Panc1 (cell line): ENCODE measurements around the gene SUPT16H. TPM values are rescaled to one million over a fixed set of nuclear protein-coding genes. Genes with fewer than 3 reads are reported as not detected.

Experiments used
- ATAC-seq: fragments of 200-7000 bp; cut with Tn5 transposase; 2 replicates; pipeline ENCODE4 v1.9.1; 2020; ENCODE audit warnings: mild to moderate bottlenecking, moderate library complexity
- BruUV-seq: library from RNA; stranded (reverse); fragments of 400-500 nt; replicated peaks from 2 replicates; lab custom pipeline; 2021; lab: Mats Ljungman, UMichigan
- CTCF ChIA-PET: fragments of 300-600 bp; sonication (Branson Sonifier 250); formaldehyde crosslinking; loops from one replicate; lab custom pipeline; 2022; ENCODE audit warnings: antibody characterized with exemption; lab: Charles Lee
- POLR2A ChIA-PET: fragments of 300-600 bp; sonication (Branson Sonifier 250); formaldehyde crosslinking; loops from one replicate; lab custom pipeline; 2022; ENCODE audit warnings: antibody characterized with exemption; lab: Charles Lee
- DNase-seq: peaks from one replicate; pipeline ENCODE4 v3.0.0-alpha.2; 2010; ENCODE audit warnings: low read depth, low spot score
- H3K27ac ChIP-seq: 2 replicates; pipeline ENCODE4 v1.5.1; 2011; ENCODE audit warnings: mild to moderate bottlenecking, low read length, inconsistent platforms
- H3K27me3 ChIP-seq: fragments of 200-500 bp; sonication (Bioruptor generic); 2 replicates; pipeline ENCODE4 v1.6.0; 2014; ENCODE audit warnings: low read length, inconsistent platforms; ENCODE audit not compliant: control insufficient read depth, insufficient read depth
- H3K36me3 ChIP-seq: fragments of 200-500 bp; sonication (Bioruptor generic); 2 replicates; pipeline ENCODE4 v1.5.1; 2014; ENCODE audit warnings: inconsistent platforms, mild to moderate bottlenecking, low read length, moderate library complexity; ENCODE audit not compliant: control insufficient read depth, insufficient read depth
- H3K4me1 ChIP-seq: 2 replicates; pipeline ENCODE4 v1.5.1; 2011; ENCODE audit warnings: inconsistent platforms, mild to moderate bottlenecking, low read length, moderate library complexity; ENCODE audit not compliant: control insufficient read depth, insufficient read depth
- H3K4me3 ChIP-seq, 2 experiments: 2 replicates each; pipeline ENCODE4 v1.5.1; 2011 to 2012; ENCODE audit warnings: low read depth in 2 of 2, low read length in 2 of 2, mild to moderate bottlenecking in 2 of 2, inconsistent platforms in 1 of 2, moderate library complexity in 1 of 2
- H3K9me3 ChIP-seq: fragments of 200-500 bp; sonication (Bioruptor generic); 2 replicates; pipeline ENCODE4 v1.5.1; 2014; ENCODE audit warnings: low read depth, mild to moderate bottlenecking, inconsistent platforms, low read length, moderate library complexity; ENCODE audit not compliant: control insufficient read depth, insufficient read depth
- CTCF ChIP-seq: fragments of 450-650 bp; IDR thresholded peaks from 2 replicates; pipeline ENCODE4 v1.5.1; 2017; ENCODE audit warnings: mild to moderate bottlenecking
- POLR2AphosphoS5 ChIP-seq: IDR thresholded peaks from 2 replicates; pipeline ENCODE4 v1.6.1; 2012; ENCODE audit warnings: mild to moderate bottlenecking, low read depth, low read length, moderate library complexity
- SIN3A ChIP-seq: IDR thresholded peaks from 2 replicates; pipeline ENCODE4 v1.6.1; 2012; ENCODE audit warnings: low read depth, mild to moderate bottlenecking, low read length, moderate library complexity, borderline replicate concordance; ENCODE audit not compliant: insufficient read depth
- TCF7L2 ChIP-seq: IDR thresholded peaks from 2 replicates; pipeline ENCODE4 v1.6.1; 2011; ENCODE audit warnings: mild to moderate bottlenecking, low read depth, low read length, inconsistent platforms
- in situ Hi-C: cut with HindIII; loops from 2 replicates; pipeline ENCODE4 v1.10.0; 2016; ENCODE audit warnings: low sequenced_read_pairs, low pct_unique_long_range_greater_than_20kb
- intact Hi-C: fragments of 100-400 bp; cut with micrococcal nuclease; formaldehyde crosslinking; loops from one replicate; pipeline ENCODE4 v1.10.0; 2022; ENCODE audit not compliant: unreplicated experiment
- total RNA-seq: library from RNA; stranded (reverse); gene quantifications from one replicate; pipeline ENCODE4 v1.2.1, GENCODE V29; 2021; ENCODE audit not compliant: unreplicated experiment
- TF ChIP-seq, protein P1 (sequence below), 2 experiments: IDR thresholded peaks; 2 replicates each; pipeline ENCODE4 v1.6.1; 2011 to 2012; ENCODE audit warnings: low read depth in 2 of 2, control low read depth in 1 of 2, low read length in 1 of 2, mild to moderate bottlenecking in 1 of 2, moderate library complexity in 1 of 2; ENCODE audit not compliant: insufficient read depth in 1 of 2

The SUPT16H gene
- total RNA-seq, 1 experiment from 2014 or later = 84.5 TPM

GRCh38 chr14:21398901-21399300, 15.1 kb upstream of the SUPT16H start:
- CTCF ChIA-PET = no interaction called here
- intact Hi-C loops = no loop called here
- in situ Hi-C loops = no loop called here
- Histone ChIP-seq H3K27ac (no peak overlapping the region), H3K9me3 (no peaks in the 10 kb centered on the region), H3K4me1 (no peaks in the 10 kb centered on the region), H3K36me3 (peaks cover 50% of the 10 kb centered on the region), H3K4me3 (no peak overlapping the region), H3K27me3 (no peaks in the 10 kb centered on the region)
- no peak for ATAC-seq
- POLR2A ChIA-PET = no interaction called here
- no TSS peak for BruUV-seq
- no peak for DNase-seq
- TF ChIP-seq POLR2AphosphoS5 = no peak
- TF ChIP-seq CTCF = no peak
- TF ChIP-seq, protein P1, sequence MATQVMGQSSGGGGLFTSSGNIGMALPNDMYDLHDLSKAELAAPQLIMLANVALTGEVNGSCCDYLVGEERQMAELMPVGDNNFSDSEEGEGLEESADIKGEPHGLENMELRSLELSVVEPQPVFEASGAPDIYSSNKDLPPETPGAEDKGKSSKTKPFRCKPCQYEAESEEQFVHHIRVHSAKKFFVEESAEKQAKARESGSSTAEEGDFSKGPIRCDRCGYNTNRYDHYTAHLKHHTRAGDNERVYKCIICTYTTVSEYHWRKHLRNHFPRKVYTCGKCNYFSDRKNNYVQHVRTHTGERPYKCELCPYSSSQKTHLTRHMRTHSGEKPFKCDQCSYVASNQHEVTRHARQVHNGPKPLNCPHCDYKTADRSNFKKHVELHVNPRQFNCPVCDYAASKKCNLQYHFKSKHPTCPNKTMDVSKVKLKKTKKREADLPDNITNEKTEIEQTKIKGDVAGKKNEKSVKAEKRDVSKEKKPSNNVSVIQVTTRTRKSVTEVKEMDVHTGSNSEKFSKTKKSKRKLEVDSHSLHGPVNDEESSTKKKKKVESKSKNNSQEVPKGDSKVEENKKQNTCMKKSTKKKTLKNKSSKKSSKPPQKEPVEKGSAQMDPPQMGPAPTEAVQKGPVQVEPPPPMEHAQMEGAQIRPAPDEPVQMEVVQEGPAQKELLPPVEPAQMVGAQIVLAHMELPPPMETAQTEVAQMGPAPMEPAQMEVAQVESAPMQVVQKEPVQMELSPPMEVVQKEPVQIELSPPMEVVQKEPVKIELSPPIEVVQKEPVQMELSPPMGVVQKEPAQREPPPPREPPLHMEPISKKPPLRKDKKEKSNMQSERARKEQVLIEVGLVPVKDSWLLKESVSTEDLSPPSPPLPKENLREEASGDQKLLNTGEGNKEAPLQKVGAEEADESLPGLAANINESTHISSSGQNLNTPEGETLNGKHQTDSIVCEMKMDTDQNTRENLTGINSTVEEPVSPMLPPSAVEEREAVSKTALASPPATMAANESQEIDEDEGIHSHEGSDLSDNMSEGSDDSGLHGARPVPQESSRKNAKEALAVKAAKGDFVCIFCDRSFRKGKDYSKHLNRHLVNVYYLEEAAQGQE (IDR thresholded peaks at IDR 0.05; ENCODE audit: insufficient read depth in 1 of 2, low read depth in 2 of 2, low read length in 1 of 2) = no peak
- TF ChIP-seq TCF7L2 = no peak
- no peak for TF ChIP-seq SIN3A

GRCh38 chr14:21395450-21395849, 11.6 kb upstream of the SUPT16H start:
- intact Hi-C loops = no loop called here
- DNase-seq = no peak
- no peak for ATAC-seq

More at GRCh38 chr14:21395450-21395849, 11.6 kb upstream of the SUPT16H start:
- Histone ChIP-seq H3K27me3 (no peaks in the 10 kb centered on the region), H3K27ac (no peak overlapping the region), H3K4me3 (no peak overlapping the region), H3K4me1 (no peaks in the 10 kb centered on the region), H3K9me3 (no peaks in the 10 kb centered on the region), H3K36me3 (peaks cover 53% of the 10 kb centered on the region)
- TF ChIP-seq SIN3A (no peak), CTCF (no peak), POLR2AphosphoS5 (no peak), TCF7L2 (no peak)
- TF ChIP-seq, protein P1 (IDR thresholded peaks at IDR 0.05; ENCODE audit: insufficient read depth in 1 of 2, low read depth in 2 of 2, low read length in 1 of 2) = no peak
- ChIA-PET CTCF (no interaction called here), POLR2A (no interaction called here)
- BruUV-seq = no TSS peak
- in situ Hi-C loops = no loop called here
